CD14-positive monocyte (primary cell): ENCODE results near the gene CEP128. TPM values are rescaled to one million over a fixed set of nuclear protein-coding genes. Genes with fewer than 3 reads are reported as not detected.

Experiments
- DNase-seq, 3 donors: peaks; one replicate each; pipeline ENCODE4 v3.0.0-alpha.2; 2011 to 2022
- H2AFZ ChIP-seq: 2 replicates; pipeline ENCODE4 v1.6.0; 2012; ENCODE audit warnings: mild to moderate bottlenecking, low read depth, low read length, inconsistent platforms; ENCODE audit not compliant: insufficient read depth, poor library complexity, severe bottlenecking
- H3K27ac ChIP-seq, 2 donors: 1 replicate in 1 of 2; 2 replicates in 1 of 2; pipeline ENCODE4 v1.5.1; 2012 to 2013; ENCODE audit warnings: low read length in 2 of 2, control low read depth in 1 of 2, inconsistent platforms in 1 of 2, low read depth in 1 of 2, mild to moderate bottlenecking in 1 of 2
- H3K27me3 ChIP-seq, 2 donors: one replicate each; pipeline versions ENCODE4 v1.6.0 to v1.6.1; 2011 to 2013; ENCODE audit warnings: low read length in 2 of 2; ENCODE audit not compliant: control insufficient read depth in 2 of 2, insufficient read depth in 2 of 2
- H3K36me3 ChIP-seq, 2 donors: replicated peaks in 1 of 2; 1 replicate in 1 of 2; 2 replicates in 1 of 2; pipeline versions ENCODE4 v1.5.1 to v1.6.1; 2012 to 2013; ENCODE audit warnings: low read length in 2 of 2, control low read depth in 1 of 2, inconsistent platforms in 1 of 2, mild to moderate bottlenecking in 1 of 2; ENCODE audit not compliant: insufficient read depth in 2 of 2, control insufficient read depth in 1 of 2
- H3K4me1 ChIP-seq, 2 donors: 1 replicate in 1 of 2; 2 replicates in 1 of 2; pipeline versions ENCODE4 v1.5.1 to v1.6.1; 2012 to 2013; ENCODE audit warnings: low read length in 2 of 2, control low read depth in 1 of 2, inconsistent platforms in 1 of 2, mild to moderate bottlenecking in 1 of 2, moderate library complexity in 1 of 2; ENCODE audit not compliant: insufficient read depth in 2 of 2, control insufficient read depth in 1 of 2
- H3K4me2 ChIP-seq: replicated peaks from 2 replicates; pipeline ENCODE3; 2012; ENCODE audit warnings: low read length, moderate library complexity, mild to moderate bottlenecking; ENCODE audit not compliant: poor library complexity, severe bottlenecking; ENCODE audit errors: extremely low read depth
- H3K4me3 ChIP-seq, 3 experiments: fragments of 200-600 bp in 1 of 3; sonication (generic) in 1 of 3; replicated peaks in 1 of 3; 1 replicate in 2 of 3; 2 replicates in 1 of 3; pipeline ENCODE4 v1.5.1; 2011 to 2013; ENCODE audit warnings: low read length in 3 of 3, mild to moderate bottlenecking in 3 of 3, control low read depth in 2 of 3, low read depth in 2 of 3, inconsistent platforms in 1 of 3, moderate library complexity in 1 of 3
- H3K79me2 ChIP-seq: 2 replicates; pipeline ENCODE4 v1.6.0; 2012; ENCODE audit warnings: mild to moderate bottlenecking, control low read depth, inconsistent platforms, low read length, moderate library complexity; ENCODE audit not compliant: insufficient read depth
- H3K9ac ChIP-seq: 2 replicates; pipeline ENCODE4 v1.6.0; 2017; ENCODE audit warnings: low read length, mild to moderate bottlenecking; ENCODE audit not compliant: insufficient read depth, poor library complexity, severe bottlenecking
- H3K9me3 ChIP-seq, 2 donors: replicated peaks in 1 of 2; 1 replicate in 1 of 2; 2 replicates in 1 of 2; pipeline versions ENCODE4 v1.5.1 to v1.6.1; 2012 to 2013; ENCODE audit warnings: low read length in 2 of 2, control low read depth in 1 of 2; ENCODE audit not compliant: control insufficient read depth in 1 of 2, insufficient read depth in 1 of 2
- H4K20me1 ChIP-seq: 2 replicates; pipeline ENCODE4 v1.6.0; 2012; ENCODE audit warnings: mild to moderate bottlenecking, low read length, control low read depth, moderate library complexity; ENCODE audit not compliant: insufficient read depth
- H3K27ac Mint-ChIP-seq, 7 donors: one replicate each; pipeline ENCODE4 v1.8.0; 2020; ENCODE audit warnings: mild to moderate bottlenecking in 7 of 7, mixed read lengths in 7 of 7, moderate library complexity in 6 of 7, inconsistent platforms in 2 of 7
- H3K27me3 Mint-ChIP-seq, 3 donors: one replicate each; pipeline ENCODE4 v1.8.0; 2021 to 2022; ENCODE audit warnings: low read depth in 3 of 3, mild to moderate bottlenecking in 3 of 3, mixed read lengths in 3 of 3, moderate library complexity in 3 of 3, inconsistent platforms in 1 of 3
- H3K36me3 Mint-ChIP-seq, 2 donors: one replicate each; pipeline ENCODE4 v1.8.0; 2020; ENCODE audit warnings: mixed read lengths in 2 of 2, inconsistent platforms in 1 of 2, mild to moderate bottlenecking in 1 of 2
- H3K4me1 Mint-ChIP-seq: one replicate; pipeline ENCODE4 v1.8.0; 2020; ENCODE audit warnings: mild to moderate bottlenecking, mixed read lengths
- H3K4me3 Mint-ChIP-seq, 2 donors: one replicate each; pipeline ENCODE4 v1.8.0; 2020; ENCODE audit warnings: mild to moderate bottlenecking in 2 of 2, mixed read lengths in 2 of 2, moderate library complexity in 1 of 2
- H3K9me3 Mint-ChIP-seq, 7 donors: one replicate each; pipeline ENCODE4 v1.8.0; 2020 to 2022; ENCODE audit warnings: mixed read lengths in 7 of 7, mild to moderate bottlenecking in 6 of 7, moderate library complexity in 6 of 7, inconsistent platforms in 2 of 7
- WGBS: methylation state at CpG from one replicate; pipeline ENCODE4 v1.1.5; 2013; ENCODE audit warnings: missing lambda C conversion rate; ENCODE audit not compliant: insufficient coverage; 5-methylcytosine and 5-hydroxymethylcytosine counted together
- intact Hi-C, 2 donors: fragments of 100-400 bp; cut with micrococcal nuclease; formaldehyde crosslinking; loops; one replicate each; pipeline versions ENCODE4 v1.15.0 to v1.15.1; 2023
- polyA plus RNA-seq, 3 donors: library from polyadenylated mRNA; depleted of rRNA in 1 of 3; unstranded in 2 of 3; stranded (reverse) in 1 of 3; fragments of 300-500 nt in 2 of 3; fragments of >200 nt in 1 of 3; fragmentation: Illumina TruSeq in 2 of 3; gene quantifications; 1 replicate in 2 of 3; 2 replicates in 1 of 3; pipeline ENCODE4 v1.2.3, GENCODE V29; 2012 to 2021
- TF ChIP-seq, protein P1 (sequence below): fragments of 200-600 bp; IDR thresholded peaks from one replicate; pipeline ENCODE4 v1.8.0; 2022; ENCODE audit warnings: antibody characterized with exemption, mild to moderate bottlenecking

The CEP128 gene
- polyA plus RNA-seq, 3 donors, result 0.41 to 0.88 (median 0.62) TPM

DNA sequence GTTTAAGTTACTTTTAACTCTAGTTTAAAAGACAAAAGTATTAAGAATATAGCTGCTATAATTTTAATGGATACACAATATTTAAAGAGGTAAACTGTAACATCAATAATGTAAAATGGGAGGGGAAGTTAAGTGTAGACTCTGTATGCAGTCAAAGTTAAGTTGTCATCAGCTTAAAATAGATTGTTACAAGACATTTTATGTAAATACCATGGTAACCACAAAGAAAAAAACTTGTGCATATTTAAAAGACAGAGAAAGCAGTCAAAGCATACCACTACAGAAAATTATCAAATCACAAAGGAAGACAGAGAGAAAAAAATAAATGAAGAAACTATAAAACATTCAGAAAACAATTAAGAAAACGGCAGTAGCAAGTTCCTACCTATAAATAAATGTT lies 73.3 kb downstream of the CEP128 start:
- peaks cover 15 to 27% (median 17%) of the 10 kb centered on the region in 7 donors for H3K9me3 Mint-ChIP-seq
- H3K4me1 ChIP-seq, result no peaks in the 10 kb centered on the region
- no peak overlapping the region for H3K4me2 ChIP-seq
- H3K79me2 ChIP-seq, result no peaks in the 10 kb centered on the region
- peaks cover 0 to 8% of the 10 kb centered on the region in 2 donors for H3K36me3 ChIP-seq
- peaks cover 0 to 3% (median 0%) of the 10 kb centered on the region in 3 donors for H3K27me3 Mint-ChIP-seq
- DNase-seq, result no peak
- H3K27me3 ChIP-seq, result no peaks in the 10 kb centered on the region
- H3K9me3 ChIP-seq, result peaks cover 3 to 15% of the 10 kb centered on the region in 2 donors
- no peaks in the 10 kb centered on the region for H4K20me1 ChIP-seq
- no peak overlapping the region for H3K9ac ChIP-seq
- H3K27ac Mint-ChIP-seq, result no peak overlapping the region
- H2AFZ ChIP-seq, result no peak overlapping the region
- WGBS, result no CpG with 5 or more reads among the region's 1 CpG
- H3K27ac ChIP-seq, result no peak overlapping the region
- intact Hi-C loops, result no loop called here
- no peak overlapping the region for H3K4me3 Mint-ChIP-seq
- no peak overlapping the region for H3K4me3 ChIP-seq
- H3K36me3 Mint-ChIP-seq, result peaks cover 16 to 47% of the 10 kb centered on the region in 2 donors
- H3K4me1 Mint-ChIP-seq, result no peaks in the 10 kb centered on the region
- TF ChIP-seq, protein P1, sequence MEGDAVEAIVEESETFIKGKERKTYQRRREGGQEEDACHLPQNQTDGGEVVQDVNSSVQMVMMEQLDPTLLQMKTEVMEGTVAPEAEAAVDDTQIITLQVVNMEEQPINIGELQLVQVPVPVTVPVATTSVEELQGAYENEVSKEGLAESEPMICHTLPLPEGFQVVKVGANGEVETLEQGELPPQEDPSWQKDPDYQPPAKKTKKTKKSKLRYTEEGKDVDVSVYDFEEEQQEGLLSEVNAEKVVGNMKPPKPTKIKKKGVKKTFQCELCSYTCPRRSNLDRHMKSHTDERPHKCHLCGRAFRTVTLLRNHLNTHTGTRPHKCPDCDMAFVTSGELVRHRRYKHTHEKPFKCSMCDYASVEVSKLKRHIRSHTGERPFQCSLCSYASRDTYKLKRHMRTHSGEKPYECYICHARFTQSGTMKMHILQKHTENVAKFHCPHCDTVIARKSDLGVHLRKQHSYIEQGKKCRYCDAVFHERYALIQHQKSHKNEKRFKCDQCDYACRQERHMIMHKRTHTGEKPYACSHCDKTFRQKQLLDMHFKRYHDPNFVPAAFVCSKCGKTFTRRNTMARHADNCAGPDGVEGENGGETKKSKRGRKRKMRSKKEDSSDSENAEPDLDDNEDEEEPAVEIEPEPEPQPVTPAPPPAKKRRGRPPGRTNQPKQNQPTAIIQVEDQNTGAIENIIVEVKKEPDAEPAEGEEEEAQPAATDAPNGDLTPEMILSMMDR, result no peak

DNA sequence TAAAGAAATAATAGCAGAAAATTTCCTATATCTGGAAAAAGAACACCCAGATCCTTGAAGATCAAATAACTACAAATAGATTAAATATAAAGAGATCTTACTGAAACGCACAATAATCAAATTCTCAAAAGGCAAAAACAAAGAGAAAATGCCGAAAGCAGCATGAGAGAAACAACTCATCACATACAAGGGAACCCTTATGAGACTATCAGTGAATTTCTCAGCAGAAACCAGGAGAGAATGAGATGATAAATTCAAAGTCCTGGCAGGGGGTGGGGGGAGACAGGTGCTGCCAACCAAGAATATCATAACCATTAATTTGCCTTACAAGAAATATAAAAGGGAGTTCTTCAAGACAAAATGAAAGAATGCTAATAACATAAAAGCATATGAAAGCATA lies 73.7 kb downstream of the CEP128 start:
- Histone ChIP-seq H3K4me2 (no peak overlapping the region), H2AFZ (no peak overlapping the region), H3K9ac (no peak overlapping the region), H4K20me1 (no peaks in the 10 kb centered on the region), H3K27me3 (no peaks in the 10 kb centered on the region), H3K79me2 (no peaks in the 10 kb centered on the region), H3K36me3 (peaks cover 0 to 4% of the 10 kb centered on the region in 2 donors), H3K4me3 (no peak overlapping the region), H3K9me3 (peaks cover 3 to 15% of the 10 kb centered on the region in 2 donors), H3K27ac (no peak overlapping the region), H3K4me1 (no peaks in the 10 kb centered on the region)
- no CpG with 5 or more reads among the region's 2 CpGs for WGBS
- Mint-ChIP-seq H3K27me3 (peaks cover 0 to 3% (median 0%) of the 10 kb centered on the region in 3 donors), H3K27ac (no peak overlapping the region), H3K4me3 (no peak overlapping the region), H3K9me3 (peaks cover 15 to 27% (median 17%) of the 10 kb centered on the region in 7 donors), H3K36me3 (peaks cover 16 to 45% of the 10 kb centered on the region in 2 donors), H3K4me1 (no peaks in the 10 kb centered on the region)
- TF ChIP-seq, protein P1, result no peak
- intact Hi-C loops, result no loop called here
- no peak for DNase-seq
